CD14-positive monocyte (primary cell): ENCODE measurements around the gene NSD1. TPM values are rescaled to one million over a fixed set of nuclear protein-coding genes. Genes with fewer than 3 reads are reported as not detected.

Source experiments
- DNase-seq, 3 donors: peaks; one replicate each; pipeline ENCODE4 v3.0.0-alpha.2; 2011 to 2022
- H2AFZ ChIP-seq: 2 replicates; pipeline ENCODE4 v1.6.0; 2012; ENCODE audit warnings: mild to moderate bottlenecking, low read depth, low read length, inconsistent platforms; ENCODE audit not compliant: insufficient read depth, poor library complexity, severe bottlenecking
- H3K27ac ChIP-seq, 2 donors: 1 replicate in 1 of 2; 2 replicates in 1 of 2; pipeline ENCODE4 v1.5.1; 2012 to 2013; ENCODE audit warnings: low read length in 2 of 2, control low read depth in 1 of 2, inconsistent platforms in 1 of 2, low read depth in 1 of 2, mild to moderate bottlenecking in 1 of 2
- H3K27me3 ChIP-seq, 2 donors: one replicate each; pipeline versions ENCODE4 v1.6.0 to v1.6.1; 2011 to 2013; ENCODE audit warnings: low read length in 2 of 2; ENCODE audit not compliant: control insufficient read depth in 2 of 2, insufficient read depth in 2 of 2
- H3K36me3 ChIP-seq, 2 donors: replicated peaks in 1 of 2; 1 replicate in 1 of 2; 2 replicates in 1 of 2; pipeline versions ENCODE4 v1.5.1 to v1.6.1; 2012 to 2013; ENCODE audit warnings: low read length in 2 of 2, control low read depth in 1 of 2, inconsistent platforms in 1 of 2, mild to moderate bottlenecking in 1 of 2; ENCODE audit not compliant: insufficient read depth in 2 of 2, control insufficient read depth in 1 of 2
- H3K4me1 ChIP-seq, 2 donors: 1 replicate in 1 of 2; 2 replicates in 1 of 2; pipeline versions ENCODE4 v1.5.1 to v1.6.1; 2012 to 2013; ENCODE audit warnings: low read length in 2 of 2, control low read depth in 1 of 2, inconsistent platforms in 1 of 2, mild to moderate bottlenecking in 1 of 2, moderate library complexity in 1 of 2; ENCODE audit not compliant: insufficient read depth in 2 of 2, control insufficient read depth in 1 of 2
- H3K4me2 ChIP-seq: replicated peaks from 2 replicates; pipeline ENCODE3; 2012; ENCODE audit warnings: low read length, moderate library complexity, mild to moderate bottlenecking; ENCODE audit not compliant: poor library complexity, severe bottlenecking; ENCODE audit errors: extremely low read depth
- H3K4me3 ChIP-seq, 3 experiments: fragments of 200-600 bp in 1 of 3; sonication (generic) in 1 of 3; replicated peaks in 1 of 3; 1 replicate in 2 of 3; 2 replicates in 1 of 3; pipeline ENCODE4 v1.5.1; 2011 to 2013; ENCODE audit warnings: low read length in 3 of 3, mild to moderate bottlenecking in 3 of 3, control low read depth in 2 of 3, low read depth in 2 of 3, inconsistent platforms in 1 of 3, moderate library complexity in 1 of 3
- H3K79me2 ChIP-seq: 2 replicates; pipeline ENCODE4 v1.6.0; 2012; ENCODE audit warnings: mild to moderate bottlenecking, control low read depth, inconsistent platforms, low read length, moderate library complexity; ENCODE audit not compliant: insufficient read depth
- H3K9ac ChIP-seq: 2 replicates; pipeline ENCODE4 v1.6.0; 2017; ENCODE audit warnings: low read length, mild to moderate bottlenecking; ENCODE audit not compliant: insufficient read depth, poor library complexity, severe bottlenecking
- H3K9me3 ChIP-seq, 2 donors: replicated peaks in 1 of 2; 1 replicate in 1 of 2; 2 replicates in 1 of 2; pipeline versions ENCODE4 v1.5.1 to v1.6.1; 2012 to 2013; ENCODE audit warnings: low read length in 2 of 2, control low read depth in 1 of 2; ENCODE audit not compliant: control insufficient read depth in 1 of 2, insufficient read depth in 1 of 2
- H4K20me1 ChIP-seq: 2 replicates; pipeline ENCODE4 v1.6.0; 2012; ENCODE audit warnings: mild to moderate bottlenecking, low read length, control low read depth, moderate library complexity; ENCODE audit not compliant: insufficient read depth
- H3K27ac Mint-ChIP-seq, 7 donors: one replicate each; pipeline ENCODE4 v1.8.0; 2020; ENCODE audit warnings: mild to moderate bottlenecking in 7 of 7, mixed read lengths in 7 of 7, moderate library complexity in 6 of 7, inconsistent platforms in 2 of 7
- H3K27me3 Mint-ChIP-seq, 3 donors: one replicate each; pipeline ENCODE4 v1.8.0; 2021 to 2022; ENCODE audit warnings: low read depth in 3 of 3, mild to moderate bottlenecking in 3 of 3, mixed read lengths in 3 of 3, moderate library complexity in 3 of 3, inconsistent platforms in 1 of 3
- H3K36me3 Mint-ChIP-seq, 2 donors: one replicate each; pipeline ENCODE4 v1.8.0; 2020; ENCODE audit warnings: mixed read lengths in 2 of 2, inconsistent platforms in 1 of 2, mild to moderate bottlenecking in 1 of 2
- H3K4me1 Mint-ChIP-seq: one replicate; pipeline ENCODE4 v1.8.0; 2020; ENCODE audit warnings: mild to moderate bottlenecking, mixed read lengths
- H3K4me3 Mint-ChIP-seq, 2 donors: one replicate each; pipeline ENCODE4 v1.8.0; 2020; ENCODE audit warnings: mild to moderate bottlenecking in 2 of 2, mixed read lengths in 2 of 2, moderate library complexity in 1 of 2
- H3K9me3 Mint-ChIP-seq, 7 donors: one replicate each; pipeline ENCODE4 v1.8.0; 2020 to 2022; ENCODE audit warnings: mixed read lengths in 7 of 7, mild to moderate bottlenecking in 6 of 7, moderate library complexity in 6 of 7, inconsistent platforms in 2 of 7
- WGBS: methylation state at CpG from one replicate; pipeline ENCODE4 v1.1.5; 2013; ENCODE audit warnings: missing lambda C conversion rate; ENCODE audit not compliant: insufficient coverage; 5-methylcytosine and 5-hydroxymethylcytosine counted together
- intact Hi-C, 2 donors: fragments of 100-400 bp; cut with micrococcal nuclease; formaldehyde crosslinking; loops; one replicate each; pipeline versions ENCODE4 v1.15.0 to v1.15.1; 2023
- polyA plus RNA-seq, 3 donors: library from polyadenylated mRNA; depleted of rRNA in 1 of 3; unstranded in 2 of 3; stranded (reverse) in 1 of 3; fragments of 300-500 nt in 2 of 3; fragments of >200 nt in 1 of 3; fragmentation: Illumina TruSeq in 2 of 3; gene quantifications; 1 replicate in 2 of 3; 2 replicates in 1 of 3; pipeline ENCODE4 v1.2.3, GENCODE V29; 2012 to 2021
- TF ChIP-seq, protein P1 (sequence below): fragments of 200-600 bp; IDR thresholded peaks from one replicate; pipeline ENCODE4 v1.8.0; 2022; ENCODE audit warnings: antibody characterized with exemption, mild to moderate bottlenecking

Gene NSD1
- polyA plus RNA-seq, 3 donors = 12.6 to 31.9 (median 19.0) TPM

DNA sequence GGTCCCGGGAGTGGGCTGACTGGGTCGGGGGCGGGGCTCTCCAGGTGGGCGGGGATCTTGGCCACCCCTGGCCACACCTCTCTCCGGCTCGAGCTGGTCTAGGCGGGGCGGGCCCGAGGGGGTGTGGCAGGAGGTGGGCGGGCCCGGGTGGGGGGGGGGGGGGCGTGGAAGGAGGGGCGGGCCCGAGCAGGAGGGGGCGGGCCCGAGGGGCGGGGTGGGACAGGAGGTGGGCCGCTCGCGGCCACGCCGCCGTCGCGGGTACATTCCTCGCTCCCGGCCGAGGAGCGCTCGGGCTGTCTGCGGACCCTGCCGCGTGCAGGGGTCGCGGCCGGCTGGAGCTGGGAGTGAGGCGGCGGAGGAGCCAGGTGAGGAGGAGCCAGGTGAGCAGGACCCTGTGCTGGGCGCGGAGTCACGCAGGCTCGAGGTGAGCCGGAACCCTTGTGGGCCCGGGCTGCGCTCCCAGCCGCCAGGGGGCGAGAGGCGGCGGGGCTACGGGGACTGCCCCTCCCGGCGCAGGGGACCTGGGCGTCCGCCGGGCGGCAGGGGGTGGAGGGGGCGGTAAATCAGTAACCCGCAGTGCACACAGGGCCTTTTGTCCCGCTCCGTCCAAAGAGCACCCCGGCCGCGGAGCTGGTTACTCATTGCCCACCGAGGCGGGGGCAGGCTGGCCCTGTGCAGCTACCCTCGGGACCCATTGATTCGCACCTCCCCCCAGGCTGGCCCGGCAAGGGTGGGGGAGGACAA, 46.7 kb upstream of the NSD1 start, which contains the start of gene FGFR4:
Gene FGFR4, plus strand, starts transcription at position 262 of the 744 bp plus-strand sequence. CDS start 2,688 bp downstream, outside the sequence.
- Histone ChIP-seq H3K79me2 (no peaks in the 10 kb centered on the region), H3K27ac (no peak within 1 kb of the TSS), H3K4me3 (peak within 1 kb of the TSS; percentile 19 to 65 (median 24)), H3K9me3 (no peaks in the 10 kb centered on the region), H3K4me2 (peak within 1 kb of the TSS; percentile 81), H4K20me1 (no peaks in the 10 kb centered on the region), H2AFZ (peak within 1 kb of the TSS; percentile 73), H3K36me3 (no peaks in the 10 kb centered on the region), H3K27me3 (peaks cover 5 to 34% of the 10 kb centered on the region in 2 donors), H3K9ac (peak within 1 kb of the TSS; percentile 49), H3K4me1 (peaks cover 8% of the 10 kb centered on the region in 2 donors)
- Mint-ChIP-seq H3K9me3 (peaks cover 0 to 4% (median 2%) of the 10 kb centered on the region in 7 donors), H3K4me3 (peak within 1 kb of the TSS; percentile 51 to 82), H3K36me3 (peaks cover 0 to 2% of the 10 kb centered on the region in 2 donors), H3K4me1 (peaks cover 13% of the 10 kb centered on the region), H3K27ac (peak within 1 kb of the TSS in 4 of 7 donors; percentile 3 to 38 (median 38)), H3K27me3 (peaks cover 29 to 57% (median 42%) of the 10 kb centered on the region in 3 donors)
- 2% methylated on average over 54 of the region's 68 CpGs for WGBS
- peak; percentile 27 to 38 (median 32) for DNase-seq
- TF ChIP-seq, protein P1, sequence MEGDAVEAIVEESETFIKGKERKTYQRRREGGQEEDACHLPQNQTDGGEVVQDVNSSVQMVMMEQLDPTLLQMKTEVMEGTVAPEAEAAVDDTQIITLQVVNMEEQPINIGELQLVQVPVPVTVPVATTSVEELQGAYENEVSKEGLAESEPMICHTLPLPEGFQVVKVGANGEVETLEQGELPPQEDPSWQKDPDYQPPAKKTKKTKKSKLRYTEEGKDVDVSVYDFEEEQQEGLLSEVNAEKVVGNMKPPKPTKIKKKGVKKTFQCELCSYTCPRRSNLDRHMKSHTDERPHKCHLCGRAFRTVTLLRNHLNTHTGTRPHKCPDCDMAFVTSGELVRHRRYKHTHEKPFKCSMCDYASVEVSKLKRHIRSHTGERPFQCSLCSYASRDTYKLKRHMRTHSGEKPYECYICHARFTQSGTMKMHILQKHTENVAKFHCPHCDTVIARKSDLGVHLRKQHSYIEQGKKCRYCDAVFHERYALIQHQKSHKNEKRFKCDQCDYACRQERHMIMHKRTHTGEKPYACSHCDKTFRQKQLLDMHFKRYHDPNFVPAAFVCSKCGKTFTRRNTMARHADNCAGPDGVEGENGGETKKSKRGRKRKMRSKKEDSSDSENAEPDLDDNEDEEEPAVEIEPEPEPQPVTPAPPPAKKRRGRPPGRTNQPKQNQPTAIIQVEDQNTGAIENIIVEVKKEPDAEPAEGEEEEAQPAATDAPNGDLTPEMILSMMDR = peak; percentile 81
- intact Hi-C loops = no loop called here

DNA sequence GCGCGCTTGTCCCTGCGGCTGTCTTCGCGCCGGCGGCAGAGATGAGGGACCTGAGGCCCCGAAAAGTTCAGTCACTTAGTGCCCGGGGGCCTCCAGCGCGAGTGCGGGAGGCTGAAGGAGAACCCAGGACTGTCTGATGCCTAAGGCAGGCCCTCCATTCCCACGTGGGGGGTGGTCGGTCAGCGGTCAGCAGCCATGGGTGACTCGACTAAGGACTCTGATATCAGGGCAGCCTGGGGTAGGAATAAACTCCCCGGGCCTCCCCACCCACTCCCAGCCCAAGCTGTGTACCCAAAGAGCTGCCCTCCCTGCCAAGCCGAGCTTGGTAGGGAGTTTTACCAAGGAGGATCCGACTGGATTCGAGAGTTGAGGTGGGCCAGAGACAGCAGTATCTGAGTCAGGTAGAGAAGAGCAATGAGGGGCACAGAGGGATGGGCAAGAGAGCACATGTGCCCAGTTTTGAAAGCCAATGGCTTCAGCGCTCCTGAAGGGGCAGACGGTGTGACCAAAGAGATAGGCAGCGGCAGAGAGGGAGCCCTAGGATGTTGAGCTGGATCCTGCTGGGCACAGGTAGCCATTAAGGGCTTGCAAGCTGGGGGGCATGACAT, 46.1 kb upstream of the NSD1 start:
- peak overlapping the region; percentile 49 for H3K9ac ChIP-seq
- intact Hi-C loops = no loop called here
- peaks cover 8% of the 10 kb centered on the region in 2 donors for H3K4me1 ChIP-seq

More for the DNA sequence above, 46.1 kb upstream of the NSD1 start:
- Mint-ChIP-seq H3K36me3 (peaks cover 0 to 2% of the 10 kb centered on the region in 2 donors), H3K9me3 (peaks cover 0 to 4% (median 2%) of the 10 kb centered on the region in 7 donors), H3K27me3 (peaks cover 28 to 57% (median 41%) of the 10 kb centered on the region in 3 donors), H3K4me1 (peaks cover 13% of the 10 kb centered on the region), H3K4me3 (peak overlapping the region; percentile 51 to 82), H3K27ac (peak overlapping the region in 1 of 7 donors; percentile 37)
- TF ChIP-seq, protein P1 = no peak
- no peaks in the 10 kb centered on the region for H3K36me3 ChIP-seq
- peaks cover 5 to 34% of the 10 kb centered on the region in 2 donors for H3K27me3 ChIP-seq
- no peak overlapping the region for H3K27ac ChIP-seq
- H3K4me2 ChIP-seq = peak overlapping the region; percentile 81
- 33% methylated on average over 20 of the region's 23 CpGs for WGBS
- peak overlapping the region in 2 of 3 experiments; percentile 24 to 65 for H3K4me3 ChIP-seq
- peak overlapping the region; percentile 73 for H2AFZ ChIP-seq
- DNase-seq = no peak
- no peaks in the 10 kb centered on the region for H4K20me1 ChIP-seq
- no peaks in the 10 kb centered on the region for H3K9me3 ChIP-seq
- no peaks in the 10 kb centered on the region for H3K79me2 ChIP-seq
